HepG2 (cell line): ENCODE results near the gene CHN1. TPM values are rescaled to one million over a fixed set of nuclear protein-coding genes. Genes with fewer than 3 reads are reported as not detected.

Experiments
- CBX5 ChIP-seq: sonication (generic); formaldehyde crosslinking; IDR thresholded peaks from 2 replicates; pipeline ENCODE4 v1.4.0; 2020; ENCODE audit warnings: missing genetic modification reagents, borderline replicate concordance
- KLF15 ChIP-seq: sonication (generic); formaldehyde crosslinking; IDR thresholded peaks from 2 replicates; pipeline ENCODE4 v1.8.1; 2023; ENCODE audit warnings: borderline replicate concordance, mild to moderate bottlenecking, inconsistent platforms, missing genetic modification reagents, mixed read lengths
- LCORL ChIP-seq, 2 experiments: fragments of 450-650 bp in 1 of 2; sonication (generic) in 1 of 2; formaldehyde crosslinking in 1 of 2; IDR thresholded peaks; 2 replicates each; pipeline versions ENCODE4 v1.5.0 to v1.6.1; 2017 to 2020; ENCODE audit warnings: antibody characterized with exemption in 1 of 2, missing genetic modification reagents in 1 of 2
- MTA3 ChIP-seq: sonication (generic); formaldehyde crosslinking; IDR thresholded peaks from 2 replicates; pipeline ENCODE4 v1.4.0; 2020; ENCODE audit warnings: missing genetic modification reagents
- RFXANK ChIP-seq: IDR thresholded peaks from 2 replicates; pipeline ENCODE4 v1.6.1; 2016
- RNF219 ChIP-seq: sonication (generic); formaldehyde crosslinking; IDR thresholded peaks from 2 replicates; pipeline ENCODE4 v1.5.0; 2020; ENCODE audit warnings: mild to moderate bottlenecking, missing genetic modification reagents
- SAP130 ChIP-seq: IDR thresholded peaks from 2 replicates; pipeline ENCODE4 v1.6.1; 2016; ENCODE audit warnings: low read depth
- ZBTB1 ChIP-seq: sonication (generic); formaldehyde crosslinking; IDR thresholded peaks from 2 replicates; pipeline ENCODE4 v1.4.0; 2020; ENCODE audit warnings: missing genetic modification reagents, borderline replicate concordance
- ZBTB2 ChIP-seq: sonication (generic); formaldehyde crosslinking; IDR thresholded peaks from 2 replicates; pipeline ENCODE4 v1.8.0; 2022; ENCODE audit warnings: low read depth, missing genetic modification reagents
- ZBTB25 ChIP-seq: IDR thresholded peaks from 2 replicates; pipeline ENCODE4 v1.6.1; 2018; ENCODE audit warnings: missing genetic modification reagents
- ZKSCAN8 ChIP-seq: IDR thresholded peaks from 2 replicates; pipeline ENCODE4 v1.6.1; 2016; ENCODE audit warnings: borderline replicate concordance, missing genetic modification reagents, missing compliant biosample characterization
- ZNF142 ChIP-seq: sonication (generic); formaldehyde crosslinking; IDR thresholded peaks from 2 replicates; pipeline ENCODE4 v1.4.0; 2020; ENCODE audit warnings: missing genetic modification reagents
- ZNF430 ChIP-seq: sonication (generic); formaldehyde crosslinking; IDR thresholded peaks from 2 replicates; pipeline ENCODE4 v1.9.0; 2021; ENCODE audit warnings: mild to moderate bottlenecking, missing genetic modification reagents
- ZNF543 ChIP-seq: sonication (generic); formaldehyde crosslinking; IDR thresholded peaks from 2 replicates; pipeline ENCODE4 v1.4.0; 2020; ENCODE audit warnings: mild to moderate bottlenecking, missing genetic modification reagents
- ZNF546 ChIP-seq: sonication (generic); formaldehyde crosslinking; conservative IDR thresholded peaks from 2 replicates; pipeline ENCODE4 v1.8.1; 2023; ENCODE audit warnings: mild to moderate bottlenecking, missing genetic modification reagents
- ZNF841 ChIP-seq: sonication (generic); formaldehyde crosslinking; IDR thresholded peaks from 2 replicates; pipeline ENCODE4 v1.8.1; 2023; ENCODE audit warnings: missing genetic modification reagents, borderline replicate concordance
- ZNF850 ChIP-seq: sonication (generic); formaldehyde crosslinking; conservative IDR thresholded peaks from 2 replicates; pipeline ENCODE4 v1.9.0; 2021; ENCODE audit warnings: mild to moderate bottlenecking, missing genetic modification reagents
- polyA plus RNA-seq, 8 experiments: library from polyadenylated mRNA; depleted of rRNA in 3 of 8; stranded (reverse) in 7 of 8; unstranded in 1 of 8; fragments of >200 nt; fragmentation: Illumina TruSeq in 4 of 8; extraction: Trizol in 4 of 8; gene quantifications; 2 replicates each; pipeline versions ENCODE4 v1.2.1 to v1.2.3, GENCODE V29; 2011 to 2016; ENCODE audit warnings: low read depth in 4 of 8, missing spikeins in 1 of 8, mixed read lengths in 1 of 8; ENCODE audit not compliant: insufficient read depth in 1 of 8
- total RNA-seq, 5 experiments: library from RNA; depleted of rRNA; stranded (reverse); fragments of >200 nt; fragmentation: Illumina TruSeq; extraction: Trizol; gene quantifications; 2 replicates each; pipeline ENCODE4 v1.2.3, GENCODE V29; 2016; ENCODE audit warnings: low read depth in 1 of 5
- TF ChIP-seq, protein P1 (sequence below): sonication (generic); formaldehyde crosslinking; IDR thresholded peaks from 2 replicates; pipeline ENCODE4 v1.8.0; 2023; ENCODE audit warnings: mild to moderate bottlenecking, missing genetic modification reagents
- TF ChIP-seq, protein P2 (sequence below): sonication (generic); formaldehyde crosslinking; IDR thresholded peaks from 2 replicates; pipeline ENCODE4 v1.4.0; 2020; ENCODE audit warnings: mild to moderate bottlenecking, missing genetic modification reagents

Gene CHN1
- total and polyA plus RNA-seq, 2 of the 13 experiments (the other 11 are each of a cell fraction or from before 2014, with no cell fraction given) = 2.8 to 3.5 TPM

DNA sequence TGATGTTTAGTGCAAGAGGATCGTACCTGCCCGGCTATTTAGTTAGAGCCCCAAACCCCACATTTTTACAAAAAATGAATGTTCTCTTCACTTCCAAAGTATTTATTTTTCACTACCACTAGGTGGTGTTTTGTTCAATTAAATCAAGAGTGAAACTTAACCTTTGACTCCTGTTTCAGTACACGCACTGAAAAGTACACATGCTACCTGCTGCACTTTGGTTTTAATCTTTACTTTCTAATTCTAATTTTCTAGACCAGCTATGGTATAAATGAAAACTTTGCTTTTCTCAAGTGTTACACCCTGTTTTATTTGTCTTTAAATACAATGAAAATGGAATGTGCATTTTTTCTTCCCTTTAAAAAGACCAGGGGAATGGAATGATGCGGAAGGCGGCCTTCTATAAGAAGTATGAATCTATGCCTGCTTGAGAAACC, 31.4 kb upstream of the CHN1 start (continued):
- TF ChIP-seq ZBTB25 (CRISPR knock-in tag) (no peak; the same call in 1 of the 2 replicates), LCORL (IDR thresholded peaks at IDR 0.05) (no peak), LCORL (CRISPR knock-in tag; IDR thresholded peaks at IDR 0.05) (no peak), ZBTB1 (CRISPR knock-in tag) (no peak), ZNF543 (no peak), MTA3 (no peak), ZKSCAN8 (CRISPR knock-in tag) (peak; percentile 39; the same call in 1 of the 2 replicates), RNF219 (CRISPR knock-in tag) (no peak), ZNF430 (CRISPR knock-in tag) (no peak), ZBTB2 (no peak), ZNF841 (CRISPR knock-in tag) (no peak), KLF15 (CRISPR knock-in tag) (no peak), ZNF850 (CRISPR knock-in tag) (no peak), SAP130 (peak; percentile 59), CBX5 (CRISPR knock-in tag) (no peak), ZNF546 (CRISPR knock-in tag) (no peak), RFXANK (CRISPR knock-in tag) (no peak), ZNF142 (CRISPR knock-in tag) (no peak)
- TF ChIP-seq, protein P1, sequence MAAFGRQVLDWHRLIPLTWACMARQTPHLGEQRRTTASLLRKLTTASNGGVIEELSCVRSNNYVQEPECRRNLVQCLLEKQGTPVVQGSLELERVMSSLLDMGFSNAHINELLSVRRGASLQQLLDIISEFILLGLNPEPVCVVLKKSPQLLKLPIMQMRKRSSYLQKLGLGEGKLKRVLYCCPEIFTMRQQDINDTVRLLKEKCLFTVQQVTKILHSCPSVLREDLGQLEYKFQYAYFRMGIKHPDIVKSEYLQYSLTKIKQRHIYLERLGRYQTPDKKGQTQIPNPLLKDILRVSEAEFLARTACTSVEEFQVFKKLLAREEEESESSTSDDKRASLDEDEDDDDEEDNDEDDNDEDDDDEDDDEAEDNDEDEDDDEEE (CRISPR knock-in tag) = no peak
- TF ChIP-seq, protein P2, sequence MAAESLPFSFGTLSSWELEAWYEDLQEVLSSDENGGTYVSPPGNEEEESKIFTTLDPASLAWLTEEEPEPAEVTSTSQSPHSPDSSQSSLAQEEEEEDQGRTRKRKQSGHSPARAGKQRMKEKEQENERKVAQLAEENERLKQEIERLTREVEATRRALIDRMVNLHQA (CRISPR knock-in tag) = no peak; the same call in 1 of the 2 replicates
